KMS-11 (cell line): ENCODE measurements around the gene GAK.

Source experiments
- H2AFZ ChIP-seq: fragments of 200-600 bp; sonication (generic); 2 replicates; pipeline ENCODE4 v1.6.1; 2016; ENCODE audit warnings: antibody characterized with exemption, mixed run types, low read depth
- H3K27ac ChIP-seq: fragments of 200-600 bp; sonication (generic); 2 replicates; pipeline ENCODE4 v1.6.1; 2016; ENCODE audit warnings: mild to moderate bottlenecking, mixed run types
- H3K27me3 ChIP-seq: fragments of 200-600 bp; sonication (generic); 2 replicates; pipeline ENCODE4 v1.6.1; 2017; ENCODE audit warnings: mild to moderate bottlenecking, low read depth, mixed run types, moderate library complexity; ENCODE audit not compliant: insufficient read depth
- H3K36me3 ChIP-seq: fragments of 200-600 bp; sonication (generic); 2 replicates; pipeline ENCODE4 v1.6.1; 2017; ENCODE audit warnings: mild to moderate bottlenecking, mixed run types; ENCODE audit not compliant: insufficient read depth
- H3K4me1 ChIP-seq: fragments of 200-600 bp; sonication (generic); 2 replicates; pipeline ENCODE4 v1.6.1; 2016; ENCODE audit warnings: mild to moderate bottlenecking, low read depth, mixed run types; ENCODE audit not compliant: poor library complexity, severe bottlenecking
- H3K4me2 ChIP-seq: fragments of 200-600 bp; sonication (generic); 2 replicates; pipeline ENCODE4 v1.7.0; 2016; ENCODE audit warnings: mild to moderate bottlenecking, mixed run types
- H3K4me3 ChIP-seq: fragments of 200-600 bp; sonication (generic); IDR thresholded peaks from 2 replicates; pipeline ENCODE4 v1.6.1; 2017; ENCODE audit warnings: low read depth, low read length, mixed read lengths; ENCODE audit not compliant: insufficient read depth
- H3K79me2 ChIP-seq: fragments of 200-600 bp; sonication (generic); 2 replicates; pipeline ENCODE4 v1.6.1; 2016; ENCODE audit warnings: low read depth, mixed run types; ENCODE audit not compliant: insufficient read depth
- H3K9ac ChIP-seq: fragments of 200-600 bp; sonication (generic); 2 replicates; pipeline ENCODE4 v1.6.1; 2016; ENCODE audit warnings: mild to moderate bottlenecking, mixed run types
- H4K20me1 ChIP-seq: fragments of 200-600 bp; sonication (generic); 2 replicates; pipeline ENCODE4 v1.6.1; 2016; ENCODE audit warnings: mild to moderate bottlenecking, mixed run types; ENCODE audit not compliant: insufficient read depth
- TF ChIP-seq, protein P1 (sequence below): fragments of 200-600 bp; sonication (generic); conservative IDR thresholded peaks from 2 replicates; pipeline ENCODE4 v1.6.1; 2017; ENCODE audit warnings: low read depth, mild to moderate bottlenecking, antibody characterized with exemption, low read length, moderate library complexity, mixed read lengths

The GAK gene

DNA sequence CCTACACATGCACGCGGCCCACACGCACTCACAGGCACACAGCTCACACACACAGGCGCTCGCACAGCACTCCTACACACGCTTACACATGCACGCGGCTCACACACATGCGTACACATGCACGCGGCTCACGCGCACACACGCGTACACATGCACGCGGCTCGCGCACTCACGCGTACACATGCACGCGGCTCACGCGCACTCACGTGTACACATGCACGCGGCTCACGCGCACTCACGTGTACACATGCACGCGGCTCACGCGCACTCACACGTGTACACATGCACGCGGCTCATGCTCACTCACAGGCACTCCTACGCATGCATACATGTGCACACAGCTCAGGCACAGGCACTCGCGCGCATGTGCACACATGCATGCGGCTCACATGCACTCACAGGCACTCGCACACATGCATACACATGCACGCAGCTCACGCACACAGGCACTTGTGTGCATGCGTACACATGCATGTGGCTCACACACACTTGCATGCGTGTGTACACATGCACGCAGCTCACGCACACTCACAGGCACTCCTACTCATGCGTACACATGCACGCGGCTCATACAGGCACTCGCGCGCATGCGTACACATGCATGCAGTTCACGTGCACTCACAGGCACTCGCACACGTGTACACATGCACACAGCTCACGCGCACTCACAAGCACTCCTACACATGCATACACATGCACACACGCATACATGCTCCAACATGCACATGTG lies 44.9 kb downstream of the GAK start:
- no peaks in the 10 kb centered on the region for H3K79me2 ChIP-seq
- H3K27me3 ChIP-seq = no peaks in the 10 kb centered on the region
- H3K27ac ChIP-seq = no peak overlapping the region
- no peaks in the 10 kb centered on the region for H3K4me1 ChIP-seq
- H3K4me3 ChIP-seq = no peak overlapping the region
- no peak overlapping the region for H2AFZ ChIP-seq
- no peaks in the 10 kb centered on the region for H3K36me3 ChIP-seq
- H3K4me2 ChIP-seq = no peak overlapping the region
- TF ChIP-seq, protein P1, sequence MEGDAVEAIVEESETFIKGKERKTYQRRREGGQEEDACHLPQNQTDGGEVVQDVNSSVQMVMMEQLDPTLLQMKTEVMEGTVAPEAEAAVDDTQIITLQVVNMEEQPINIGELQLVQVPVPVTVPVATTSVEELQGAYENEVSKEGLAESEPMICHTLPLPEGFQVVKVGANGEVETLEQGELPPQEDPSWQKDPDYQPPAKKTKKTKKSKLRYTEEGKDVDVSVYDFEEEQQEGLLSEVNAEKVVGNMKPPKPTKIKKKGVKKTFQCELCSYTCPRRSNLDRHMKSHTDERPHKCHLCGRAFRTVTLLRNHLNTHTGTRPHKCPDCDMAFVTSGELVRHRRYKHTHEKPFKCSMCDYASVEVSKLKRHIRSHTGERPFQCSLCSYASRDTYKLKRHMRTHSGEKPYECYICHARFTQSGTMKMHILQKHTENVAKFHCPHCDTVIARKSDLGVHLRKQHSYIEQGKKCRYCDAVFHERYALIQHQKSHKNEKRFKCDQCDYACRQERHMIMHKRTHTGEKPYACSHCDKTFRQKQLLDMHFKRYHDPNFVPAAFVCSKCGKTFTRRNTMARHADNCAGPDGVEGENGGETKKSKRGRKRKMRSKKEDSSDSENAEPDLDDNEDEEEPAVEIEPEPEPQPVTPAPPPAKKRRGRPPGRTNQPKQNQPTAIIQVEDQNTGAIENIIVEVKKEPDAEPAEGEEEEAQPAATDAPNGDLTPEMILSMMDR = no peak
- H3K9ac ChIP-seq = no peak overlapping the region
- no peaks in the 10 kb centered on the region for H4K20me1 ChIP-seq

DNA sequence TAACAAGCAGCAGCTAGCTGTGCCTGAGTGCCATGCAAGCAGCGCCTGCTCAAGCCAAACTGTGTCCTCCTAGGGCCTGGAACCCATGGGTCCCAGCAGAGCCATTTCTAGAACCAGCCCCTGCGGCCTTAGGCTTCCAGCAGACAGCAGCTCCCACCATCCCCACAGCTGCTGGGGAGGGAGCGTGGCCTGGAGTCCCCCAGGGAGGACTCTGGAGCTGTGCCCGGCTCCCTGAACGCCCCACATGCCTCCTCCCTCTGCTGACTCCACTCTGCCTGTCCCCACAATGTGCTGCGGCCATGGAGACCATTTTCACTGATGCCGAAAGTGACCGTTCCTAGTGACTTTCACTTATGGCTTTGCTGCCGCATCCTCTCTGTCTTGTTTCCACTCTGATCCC lies 45.9 kb downstream of the GAK start:
- Histone ChIP-seq H3K27ac (no peak overlapping the region), H3K79me2 (no peaks in the 10 kb centered on the region), H3K4me3 (no peak overlapping the region), H4K20me1 (no peaks in the 10 kb centered on the region), H3K4me1 (no peaks in the 10 kb centered on the region), H2AFZ (no peak overlapping the region), H3K36me3 (no peaks in the 10 kb centered on the region), H3K4me2 (no peak overlapping the region), H3K27me3 (no peaks in the 10 kb centered on the region), H3K9ac (no peak overlapping the region)
- TF ChIP-seq, protein P1 = no peak

DNA sequence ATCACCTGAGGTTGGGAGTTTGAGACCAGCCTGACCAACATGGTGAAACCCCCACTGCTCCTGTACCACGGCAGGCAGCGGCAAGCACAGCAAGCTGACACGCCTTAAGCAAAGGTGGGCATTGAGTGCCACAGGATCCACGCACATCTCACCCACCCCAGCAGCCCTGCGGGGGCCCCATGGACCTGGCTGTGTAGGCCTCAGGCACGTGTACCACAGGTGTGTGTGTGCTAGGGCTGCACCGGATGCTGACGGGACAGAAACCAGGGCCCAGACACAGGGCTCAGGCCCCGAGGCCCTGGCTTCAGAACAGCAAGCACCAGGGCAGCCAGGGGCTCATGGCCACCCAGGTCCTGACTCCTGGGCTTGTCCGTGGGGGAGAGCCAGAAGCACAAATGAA lies 46.8 kb downstream of the GAK start:
- H3K4me1 ChIP-seq = no peaks in the 10 kb centered on the region
- H3K4me2 ChIP-seq = no peak overlapping the region
- no peaks in the 10 kb centered on the region for H4K20me1 ChIP-seq
- H3K9ac ChIP-seq = no peak overlapping the region
- H2AFZ ChIP-seq = no peak overlapping the region
- TF ChIP-seq, protein P1 = no peak
- no peaks in the 10 kb centered on the region for H3K79me2 ChIP-seq
- no peaks in the 10 kb centered on the region for H3K27me3 ChIP-seq
- H3K4me3 ChIP-seq = no peak overlapping the region
- no peaks in the 10 kb centered on the region for H3K36me3 ChIP-seq
- H3K27ac ChIP-seq = no peak overlapping the region

DNA sequence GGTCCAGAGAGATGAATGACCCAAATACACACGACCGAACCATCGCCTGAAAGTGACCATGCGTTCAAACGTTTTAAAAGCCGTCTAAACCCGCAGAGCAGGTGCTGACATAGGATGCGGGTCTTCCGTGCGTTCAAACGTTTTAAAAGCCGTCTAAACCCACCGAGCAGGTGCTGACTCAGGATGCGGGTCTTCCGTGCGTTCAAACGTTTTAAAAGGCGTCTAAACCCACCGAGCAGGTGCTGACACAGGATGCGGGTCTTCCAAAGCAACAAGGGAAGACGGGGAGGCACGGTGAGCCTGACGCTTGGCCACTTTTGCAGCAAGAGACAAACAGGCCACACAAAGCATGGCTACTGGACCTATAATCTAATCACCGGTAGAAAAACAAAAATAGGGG lies 47.2 kb downstream of the GAK start:
- no peaks in the 10 kb centered on the region for H3K79me2 ChIP-seq
- no peaks in the 10 kb centered on the region for H4K20me1 ChIP-seq
- H3K36me3 ChIP-seq = no peaks in the 10 kb centered on the region
- no peak overlapping the region for H3K4me3 ChIP-seq
- no peak overlapping the region for H3K9ac ChIP-seq
- H3K4me2 ChIP-seq = no peak overlapping the region
- no peaks in the 10 kb centered on the region for H3K4me1 ChIP-seq
- no peak overlapping the region for H2AFZ ChIP-seq
- no peaks in the 10 kb centered on the region for H3K27me3 ChIP-seq
- TF ChIP-seq, protein P1 = no peak
- H3K27ac ChIP-seq = no peak overlapping the region
